OCI-LY7 (cell line): Measurements from ENCODE around the gene PPHLN1. TPM values are rescaled to one million over a fixed set of nuclear protein-coding genes. Genes with fewer than 3 reads are reported as not detected.

Experiments used
- BruUV-seq: library from RNA; stranded (reverse); fragments of 400-500 nt; replicated peaks from 2 replicates; lab custom pipeline; 2021; lab: Mats Ljungman, UMichigan
- CTCF ChIA-PET: fragments of 300-600 bp; sonication (Branson Sonifier 250); formaldehyde crosslinking; loops from one replicate; lab custom pipeline; 2022; ENCODE audit warnings: antibody characterized with exemption; ENCODE audit not compliant: unreplicated experiment; lab: Charles Lee
- POLR2A ChIA-PET: fragments of 300-600 bp; sonication (Branson Sonifier 250); formaldehyde crosslinking; loops from one replicate; lab custom pipeline; 2022; ENCODE audit warnings: antibody characterized with exemption; lab: Charles Lee
- DNase-seq: peaks from one replicate; pipeline ENCODE4 v3.0.0-alpha.2; 2015; ENCODE audit warnings: low spot score
- H2AFZ ChIP-seq: fragments of 200-600 bp; sonication (generic), shearing (Covaris generic); 2 replicates; pipeline ENCODE4 v1.6.1; 2014; ENCODE audit warnings: mild to moderate bottlenecking, antibody characterized with exemption, low read length, moderate library complexity
- H3K27ac ChIP-seq: fragments of 200-600 bp; sonication (generic); 2 replicates; pipeline ENCODE4 v1.5.1; 2014; ENCODE audit warnings: mixed run types, low read depth, mild to moderate bottlenecking, moderate library complexity, low read length, inconsistent platforms; ENCODE audit not compliant: poor library complexity, severe bottlenecking
- H3K36me3 ChIP-seq: fragments of 200-600 bp; sonication (generic); 2 replicates; pipeline ENCODE4 v1.6.1; 2014; ENCODE audit warnings: mild to moderate bottlenecking, antibody characterized with exemption, low read length, moderate library complexity, mixed read lengths; ENCODE audit not compliant: insufficient read depth
- H3K4me1 ChIP-seq: fragments of 200-600 bp; sonication (generic); 2 replicates; pipeline ENCODE4 v1.5.1; 2014; ENCODE audit warnings: mild to moderate bottlenecking, low read length; ENCODE audit not compliant: insufficient read depth, poor library complexity, severe bottlenecking
- H3K4me2 ChIP-seq: fragments of 200-600 bp; sonication (generic); 2 replicates; pipeline ENCODE4 v1.6.1; 2014; ENCODE audit warnings: mild to moderate bottlenecking, low read length
- H3K4me3 ChIP-seq: fragments of 200-600 bp; sonication (generic); 2 replicates; pipeline ENCODE4 v1.5.1; 2014; ENCODE audit warnings: mild to moderate bottlenecking, low read depth, low read length; ENCODE audit not compliant: poor library complexity, severe bottlenecking
- H3K79me2 ChIP-seq: fragments of 200-600 bp; sonication (generic); 2 replicates; pipeline ENCODE4 v1.6.1; 2016; ENCODE audit warnings: low read depth, mild to moderate bottlenecking, low read length, moderate library complexity, mixed read lengths; ENCODE audit not compliant: insufficient read depth
- H3K9me2 ChIP-seq: fragments of 200-600 bp; sonication (generic); 2 replicates; pipeline ENCODE4 v1.6.1; 2016; ENCODE audit warnings: mild to moderate bottlenecking, low read length, mixed read lengths; ENCODE audit not compliant: insufficient read depth
- H3K9me3 ChIP-seq: fragments of 200-600 bp; sonication (generic); 2 replicates; pipeline ENCODE4 v1.6.1; 2014; ENCODE audit warnings: mild to moderate bottlenecking, mixed run types, low read length, mixed read lengths
- H4K20me1 ChIP-seq: fragments of 200-600 bp; sonication (generic); 2 replicates; pipeline ENCODE4 v1.6.1; 2014; ENCODE audit warnings: mild to moderate bottlenecking, antibody characterized with exemption, low read length, moderate library complexity, mixed read lengths; ENCODE audit not compliant: insufficient read depth
- CTCF ChIP-seq: fragments of 200-600 bp; sonication (generic); conservative IDR thresholded peaks from 2 replicates; pipeline ENCODE4 v1.5.1; 2014; ENCODE audit warnings: mild to moderate bottlenecking, antibody characterized with exemption, low read length, moderate library complexity, mixed read lengths
- EZH2phosphoT487 ChIP-seq: fragments of 200-600 bp; sonication (generic); IDR thresholded peaks from 2 replicates; pipeline ENCODE4 v1.6.1; 2018; ENCODE audit warnings: low read depth, borderline replicate concordance, mild to moderate bottlenecking, mixed run types, antibody characterized with exemption, low read length, moderate library complexity, mixed read lengths
- intact Hi-C: fragments of 100-400 bp; cut with micrococcal nuclease; formaldehyde crosslinking; loops from one replicate; pipeline ENCODE4 v1.10.0; 2022; ENCODE audit not compliant: unreplicated experiment
- total RNA-seq, 2 experiments: library from RNA; depleted of rRNA in 1 of 2; stranded (reverse); fragments of >200 nt in 1 of 2; shearing (Covaris generic) in 1 of 2; gene quantifications; 2 replicates each; pipeline ENCODE4 v1.2.3, GENCODE V29; 2014 to 2022

PPHLN1 gene
- total RNA-seq, 2 experiments from 2014 or later = 95.3 to 97.6 TPM

- H3K4me3 ChIP-seq = no peak overlapping the region
- no peak for DNase-seq
- CTCF ChIA-PET = no interaction called here
- no peak for TF ChIP-seq EZH2phosphoT487
- TF ChIP-seq CTCF = no peak
- no peaks in the 10 kb centered on the region for H3K79me2 ChIP-seq
- peaks cover 3% of the 10 kb centered on the region; the same call in 1 of the 2 replicates for H4K20me1 ChIP-seq
- no peak overlapping the region for H2AFZ ChIP-seq
- H3K27ac ChIP-seq = no peak overlapping the region
- BruUV-seq = no TSS peak
- intact Hi-C loops = no loop called here
- H3K9me3 ChIP-seq = no peaks in the 10 kb centered on the region
- POLR2A ChIA-PET = interaction anchor here (0.6 to 1.6 kb wide), 3 partner anchors 13 to 79 kb away, joined by 3 to 7 read pairs (median 7); no protein-coding TSS in a partner anchor
- H3K4me1 ChIP-seq = peaks cover 8% of the 10 kb centered on the region
- no peaks in the 10 kb centered on the region for H3K9me2 ChIP-seq
- H3K36me3 ChIP-seq = peaks cover 37% of the 10 kb centered on the region
- H3K4me2 ChIP-seq = no peak overlapping the region
Observed at GRCh38 chr12:42364692-42365091, 38.7 kb downstream of the PPHLN1 start.

DNA sequence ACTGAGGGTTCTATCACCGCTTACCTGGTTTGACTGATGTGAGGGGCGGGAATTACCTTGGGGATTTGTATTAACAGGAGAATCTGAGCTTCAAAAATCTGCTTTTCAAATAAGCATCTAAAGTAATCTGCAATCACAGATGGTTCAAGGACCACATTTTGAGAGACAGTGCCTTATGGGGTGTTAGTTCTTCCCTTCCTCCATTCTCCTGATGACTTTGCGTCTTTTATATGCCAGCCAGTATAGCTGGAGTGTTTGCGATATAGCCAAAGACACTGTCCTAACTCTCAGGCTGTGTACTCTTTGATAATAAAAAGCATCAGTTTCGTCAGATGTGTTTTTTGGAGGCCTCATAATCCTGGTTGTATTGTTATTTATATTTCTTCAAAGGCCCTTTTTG, 39.5 kb downstream of the PPHLN1 start:
- POLR2A ChIA-PET = interaction anchor here (1.3 to 1.6 kb wide), 2 partner anchors 14 to 18 kb away, joined by 7 read pairs; no protein-coding TSS in a partner anchor
- no TSS peak for BruUV-seq
- Histone ChIP-seq H3K79me2 (no peaks in the 10 kb centered on the region), H3K4me2 (no peak overlapping the region), H3K36me3 (peaks cover 29% of the 10 kb centered on the region), H3K9me3 (no peaks in the 10 kb centered on the region), H3K4me1 (peaks cover 5% of the 10 kb centered on the region), H3K27ac (no peak overlapping the region), H3K9me2 (no peaks in the 10 kb centered on the region), H3K4me3 (no peak overlapping the region), H4K20me1 (peaks cover 3% of the 10 kb centered on the region; the same call in 1 of the 2 replicates), H2AFZ (no peak overlapping the region)
- CTCF ChIA-PET = no interaction called here
- no peak for TF ChIP-seq CTCF
- TF ChIP-seq EZH2phosphoT487 = no peak
- DNase-seq = no peak
- intact Hi-C loops = no loop called here

GRCh38 chr12:42370013-42370412, 44.0 kb downstream of the PPHLN1 start:
- H3K4me2 ChIP-seq = no peak overlapping the region
- no peak for DNase-seq
- BruUV-seq = no TSS peak
- no peak overlapping the region for H3K4me3 ChIP-seq
- no peaks in the 10 kb centered on the region for H3K9me3 ChIP-seq
- H3K9me2 ChIP-seq = no peaks in the 10 kb centered on the region
- H2AFZ ChIP-seq = no peak overlapping the region
- TF ChIP-seq CTCF (no peak), EZH2phosphoT487 (no peak)
- no peaks in the 10 kb centered on the region for H3K4me1 ChIP-seq
- CTCF ChIA-PET = no interaction called here
- H3K36me3 ChIP-seq = no peaks in the 10 kb centered on the region
- POLR2A ChIA-PET = no interaction called here
- intact Hi-C loops = loop anchor here (5.0 kb wide), 1 partner anchor 238 kb away; no protein-coding TSS in a partner anchor
- H4K20me1 ChIP-seq = peaks cover 7% of the 10 kb centered on the region; the same call in 1 of the 2 replicates
- no peak overlapping the region for H3K27ac ChIP-seq
- no peaks in the 10 kb centered on the region for H3K79me2 ChIP-seq
